CD4-positive, CD25-positive, alpha-beta regulatory T cell (primary cell): Measurements from ENCODE around the gene MNAT1. TPM values are rescaled to one million over a fixed set of nuclear protein-coding genes. Genes with fewer than 3 reads are reported as not detected.
"Not testable (repeated sequence)": the region's sequence is repeated elsewhere in the genome, so short reads cannot be mapped to it uniquely, and the experiment has no call there.

Experiments used
- ATAC-seq, 2 donors: fragments of 150-1000 bp; cut with Tn5 transposase; one replicate each; pipeline ENCODE4 v1.10.0; 2021; ENCODE audit warnings: low read depth in 2 of 2, moderate number of reproducible peaks in 2 of 2, moderate library complexity in 1 of 2
- DNase-seq, 3 donors: peaks; one replicate each; pipeline versions ENCODE4 v3.0.0 to v3.0.0-alpha.2; 2012 to 2022; ENCODE audit warnings: mixed read lengths in 1 of 3
- H3K27ac ChIP-seq: one replicate; pipeline ENCODE4 v1.7.0; 2013; ENCODE audit warnings: mild to moderate bottlenecking, low read length; ENCODE audit not compliant: insufficient read depth, poor library complexity, severe bottlenecking
- H3K27me3 ChIP-seq: one replicate; pipeline ENCODE4 v1.7.0; 2013; ENCODE audit warnings: low read length; ENCODE audit not compliant: control insufficient read depth, insufficient read depth
- H3K36me3 ChIP-seq: one replicate; pipeline ENCODE4 v1.7.0; 2013; ENCODE audit warnings: mild to moderate bottlenecking, low read length, moderate library complexity; ENCODE audit not compliant: control insufficient read depth, insufficient read depth
- H3K4me1 ChIP-seq: 2 replicates; pipeline ENCODE4 v1.7.0; 2013; ENCODE audit warnings: mild to moderate bottlenecking, low read length; ENCODE audit not compliant: insufficient read depth, control insufficient read depth, poor library complexity, severe bottlenecking
- H3K4me3 ChIP-seq: one replicate; pipeline ENCODE4 v1.7.0; 2013; ENCODE audit warnings: low read depth, mild to moderate bottlenecking, low read length, moderate library complexity
- H3K9me3 ChIP-seq, 2 experiments: 1 replicate in 1 of 2; 2 replicates in 1 of 2; pipeline ENCODE4 v1.7.0; 2013; ENCODE audit warnings: low read length in 2 of 2, mild to moderate bottlenecking in 1 of 2, moderate library complexity in 1 of 2; ENCODE audit not compliant: control insufficient read depth in 2 of 2
- H3K27ac Mint-ChIP-seq, 3 donors: one replicate each; pipeline ENCODE4 v1.8.0; 2020 to 2022; ENCODE audit warnings: mild to moderate bottlenecking in 3 of 3, mixed read lengths in 3 of 3, moderate library complexity in 2 of 3
- H3K27me3 Mint-ChIP-seq: one replicate; pipeline ENCODE4 v1.8.0; 2022; ENCODE audit warnings: mild to moderate bottlenecking, mixed read lengths
- H3K36me3 Mint-ChIP-seq: one replicate; pipeline ENCODE4 v1.8.0; 2020; ENCODE audit warnings: mixed read lengths
- H3K4me1 Mint-ChIP-seq, 4 donors: one replicate each; pipeline ENCODE4 v1.8.0; 2020 to 2022; ENCODE audit warnings: mixed read lengths in 4 of 4, mild to moderate bottlenecking in 1 of 4
- H3K4me3 Mint-ChIP-seq, 4 donors: one replicate each; pipeline ENCODE4 v1.8.0; 2020 to 2022; ENCODE audit warnings: mild to moderate bottlenecking in 4 of 4, mixed read lengths in 4 of 4, moderate library complexity in 3 of 4
- H3K9me3 Mint-ChIP-seq, 7 donors: one replicate each; pipeline ENCODE4 v1.8.0; 2020 to 2022; ENCODE audit warnings: mixed read lengths in 7 of 7, mild to moderate bottlenecking in 3 of 7, moderate library complexity in 2 of 7
- polyA plus RNA-seq, 4 donors: library from polyadenylated mRNA; unstranded; fragments of 300-500 nt; fragmentation: Illumina TruSeq; gene quantifications; one replicate each; pipeline ENCODE4 v1.2.3, GENCODE V29; 2021
- total RNA-seq: library from RNA; stranded (reverse); gene quantifications from one replicate; pipeline ENCODE4 v1.2.3, GENCODE V29; 2022

Gene MNAT1
- total and polyA plus RNA-seq, 5 donors from 2014 or later: 12.6 to 22.0 (median 15.9) TPM

- Histone ChIP-seq H3K27ac (no peak overlapping the region), H3K9me3 (peaks cover 0 to 5% of the 10 kb centered on the region in 2 experiments), H3K4me1 (no peaks in the 10 kb centered on the region), H3K27me3 (no peaks in the 10 kb centered on the region), H3K36me3 (peaks cover 3% of the 10 kb centered on the region), H3K4me3 (no peak overlapping the region)
- Mint-ChIP-seq H3K9me3 (peaks cover 0 to 11% (median 3%) of the 10 kb centered on the region in 7 donors), H3K27me3 (no peaks in the 10 kb centered on the region), H3K4me1 (peaks cover 0 to 6% (median 0%) of the 10 kb centered on the region in 4 donors), H3K4me3 (no peak overlapping the region), H3K27ac (no peak overlapping the region), H3K36me3 (peaks cover 42% of the 10 kb centered on the region)
- DNase-seq (no peak), ATAC-seq (no peak)
Measured at GRCh38 chr14:60840313-60840712, 105.8 kb downstream of the MNAT1 start.

- H3K4me3 Mint-ChIP-seq: no peak overlapping the region
- DNase-seq: peak in 1 of 3 donors; percentile 21
- no peak for ATAC-seq
- Histone ChIP-seq H3K4me1 (no peaks in the 10 kb centered on the region), H3K36me3 (peaks cover 20% of the 10 kb centered on the region), H3K4me3 (no peak overlapping the region), H3K9me3 (peaks cover 8 to 13% of the 10 kb centered on the region in 2 experiments), H3K27ac (no peak overlapping the region), H3K27me3 (no peaks in the 10 kb centered on the region)
- peaks cover 3 to 8% (median 5%) of the 10 kb centered on the region in 7 donors for H3K9me3 Mint-ChIP-seq
- peaks cover 54% of the 10 kb centered on the region for H3K36me3 Mint-ChIP-seq
- H3K27me3 Mint-ChIP-seq: no peaks in the 10 kb centered on the region
- H3K4me1 Mint-ChIP-seq: peaks cover 0 to 6% (median under 1%) of the 10 kb centered on the region in 4 donors
- no peak overlapping the region for H3K27ac Mint-ChIP-seq
Measured at GRCh38 chr14:60845523-60845922, 111.0 kb downstream of the MNAT1 start.

DNA sequence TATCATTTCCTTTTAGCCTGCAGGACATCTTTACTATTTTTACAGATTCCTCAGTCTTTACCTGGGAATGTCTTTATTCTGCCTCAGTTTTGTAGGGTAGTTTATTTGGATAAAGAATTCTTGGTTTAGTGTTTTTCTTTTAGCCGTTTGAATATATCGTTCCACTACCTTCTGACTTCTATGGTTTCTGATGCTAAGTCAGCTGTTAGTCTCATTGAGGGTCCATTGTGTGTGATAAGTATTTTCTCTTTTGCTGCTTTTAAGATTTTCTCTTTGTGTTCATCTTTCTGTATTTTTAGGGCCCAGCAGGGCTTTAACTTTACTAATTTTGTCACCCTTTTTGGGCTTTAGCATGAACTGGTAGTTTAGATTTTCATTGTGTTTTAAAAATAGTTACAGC is 113.5 kb downstream of the MNAT1 start:
- Mint-ChIP-seq H3K4me1 (peaks cover 0 to 4% (median 0%) of the 10 kb centered on the region in 4 donors), H3K27me3 (no peaks in the 10 kb centered on the region), H3K4me3 (no peak overlapping the region), H3K9me3 (peaks cover 3 to 17% (median 6%) of the 10 kb centered on the region in 7 donors), H3K36me3 (peaks cover 61% of the 10 kb centered on the region), H3K27ac (no peak overlapping the region)
- Histone ChIP-seq H3K36me3 (peaks cover 20% of the 10 kb centered on the region), H3K27me3 (no peaks in the 10 kb centered on the region), H3K4me1 (no peaks in the 10 kb centered on the region), H3K4me3 (no peak overlapping the region), H3K27ac (no peak overlapping the region), H3K9me3 (peaks cover 8 to 13% of the 10 kb centered on the region in 2 experiments)
- ATAC-seq (no peak), DNase-seq (no peak)

GRCh38 chr14:60851692-60852091 is 117.1 kb downstream of the MNAT1 start:
- not testable (repeated sequence) for H3K4me3 Mint-ChIP-seq, H3K4me1 ChIP-seq, H3K27ac Mint-ChIP-seq, DNase-seq, H3K27me3 Mint-ChIP-seq, ATAC-seq, H3K27ac ChIP-seq, H3K27me3 ChIP-seq, H3K4me3 ChIP-seq, H3K4me1 Mint-ChIP-seq
- Mint-ChIP-seq H3K9me3 (peaks cover 3 to 21% (median 7%) of the 10 kb centered on the region in 7 donors), H3K36me3 (peaks cover 74% of the 10 kb centered on the region)
- H3K9me3 ChIP-seq: peaks cover 8 to 13% of the 10 kb centered on the region in 2 experiments
- H3K36me3 ChIP-seq: peaks cover 20% of the 10 kb centered on the region

DNA sequence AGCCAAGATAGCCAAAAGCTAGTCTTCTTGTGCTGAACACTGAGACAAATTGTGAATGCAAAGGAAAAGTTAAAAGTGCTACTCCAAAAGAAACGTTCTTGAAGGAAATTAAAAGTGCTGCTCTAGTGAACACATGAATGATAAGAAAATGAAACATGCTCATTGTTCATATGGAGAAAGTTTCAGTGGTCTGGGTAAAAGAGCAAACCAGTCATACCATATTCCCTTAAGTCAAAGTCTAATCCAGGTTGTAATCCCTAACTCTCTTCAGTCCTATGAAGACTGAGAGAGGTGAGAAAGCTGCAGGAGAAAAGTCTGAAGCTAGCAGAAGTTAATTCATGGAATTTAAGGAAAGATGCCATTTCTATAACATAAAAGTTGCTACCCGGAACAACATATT is 121.5 kb downstream of the MNAT1 start:
- Mint-ChIP-seq H3K27ac (no peak overlapping the region), H3K27me3 (no peaks in the 10 kb centered on the region), H3K9me3 (peaks cover 0 to 18% (median 3%) of the 10 kb centered on the region in 7 donors), H3K4me1 (peaks cover 0 to 7% (median 4%) of the 10 kb centered on the region in 4 donors), H3K36me3 (peaks cover 49% of the 10 kb centered on the region), H3K4me3 (no peak overlapping the region)
- Histone ChIP-seq H3K4me1 (no peaks in the 10 kb centered on the region), H3K27me3 (no peaks in the 10 kb centered on the region), H3K36me3 (no peaks in the 10 kb centered on the region), H3K9me3 (no peaks in the 10 kb centered on the region), H3K27ac (no peak overlapping the region), H3K4me3 (no peak overlapping the region)
- DNase-seq (no peak), ATAC-seq (no peak)

GRCh38 chr14:60859525-60859924 is 125.0 kb downstream of the MNAT1 start:
- H3K9me3 Mint-ChIP-seq: peaks cover 0 to 10% (median 3%) of the 10 kb centered on the region in 7 donors
- H3K36me3 Mint-ChIP-seq: peaks cover 24% of the 10 kb centered on the region
- H3K4me3 Mint-ChIP-seq: no peak overlapping the region

GRCh38 chr14:60861545-60862140 is 127.1 kb downstream of the MNAT1 start:
- Mint-ChIP-seq H3K4me3 (no peak overlapping the region), H3K27ac (no peak overlapping the region), H3K27me3 (no peaks in the 10 kb centered on the region), H3K36me3 (peaks cover 17% of the 10 kb centered on the region), H3K9me3 (peaks cover 0 to 6% (median 1%) of the 10 kb centered on the region in 7 donors), H3K4me1 (peaks cover 0 to 8% (median 3%) of the 10 kb centered on the region in 4 donors)
- no peaks in the 10 kb centered on the region for H3K36me3 ChIP-seq
- DNase-seq: no peak
- H3K27ac ChIP-seq: no peak overlapping the region
- no peak for ATAC-seq
- no peak overlapping the region for H3K4me3 ChIP-seq
- H3K27me3 ChIP-seq: no peaks in the 10 kb centered on the region
- no peaks in the 10 kb centered on the region for H3K9me3 ChIP-seq
- no peaks in the 10 kb centered on the region for H3K4me1 ChIP-seq

More at GRCh38 chr14:60859525-60859924, 125.0 kb downstream of the MNAT1 start:
- H3K4me1 Mint-ChIP-seq: peaks cover 3 to 7% (median 4%) of the 10 kb centered on the region in 4 donors
- DNase-seq: peak in 1 of 3 donors; percentile 18
- Histone ChIP-seq H3K27ac (no peak overlapping the region), H3K4me3 (no peak overlapping the region), H3K4me1 (no peaks in the 10 kb centered on the region), H3K36me3 (no peaks in the 10 kb centered on the region), H3K27me3 (no peaks in the 10 kb centered on the region), H3K9me3 (no peaks in the 10 kb centered on the region)
- no peak for ATAC-seq
- H3K27me3 Mint-ChIP-seq: no peaks in the 10 kb centered on the region
- H3K27ac Mint-ChIP-seq: no peak overlapping the region

GRCh38 chr14:60862283-60862682 is 127.7 kb downstream of the MNAT1 start:
- peaks cover 0 to 3% (median 0%) of the 10 kb centered on the region in 7 donors for H3K9me3 Mint-ChIP-seq
- H3K36me3 Mint-ChIP-seq: peaks cover 13% of the 10 kb centered on the region
- peaks cover 0 to 8% (median 3%) of the 10 kb centered on the region in 4 donors for H3K4me1 Mint-ChIP-seq
- no peak for ATAC-seq
- no peak overlapping the region for H3K27ac Mint-ChIP-seq
- H3K27ac ChIP-seq: no peak overlapping the region
- no peaks in the 10 kb centered on the region for H3K4me1 ChIP-seq
- no peaks in the 10 kb centered on the region for H3K9me3 ChIP-seq
- DNase-seq: no peak
- no peaks in the 10 kb centered on the region for H3K27me3 ChIP-seq
- H3K4me3 Mint-ChIP-seq: no peak overlapping the region
- no peak overlapping the region for H3K4me3 ChIP-seq
- H3K27me3 Mint-ChIP-seq: no peaks in the 10 kb centered on the region
- H3K36me3 ChIP-seq: no peaks in the 10 kb centered on the region
